Stimulated activated memory B cell treated with anti-CD40 and anti-IgM and Interleukin-4, amounts not matched to agents 10 μg/mL and 1 μg/mL and 100 μg/mL, for 72 hours (primary cell): ENCODE measurements around the gene MALAT1.
"Not testable (repeated sequence)": the region's sequence is repeated elsewhere in the genome, so short reads cannot be mapped to it uniquely, and the experiment has no call there.

Experiments used
- ATAC-seq: fragments of 150-1000 bp; cut with Tn5 transposase; 2 replicates; pipeline ENCODE4 v1.10.0; 2021
- H3K27ac Mint-ChIP-seq: one replicate; pipeline ENCODE4 v1.8.0; 2022; ENCODE audit warnings: mild to moderate bottlenecking, mixed read lengths
- H3K27me3 Mint-ChIP-seq: one replicate; pipeline ENCODE4 v1.8.0; 2022; ENCODE audit warnings: mixed read lengths
- H3K36me3 Mint-ChIP-seq: one replicate; pipeline ENCODE4 v1.8.0; 2022; ENCODE audit warnings: mixed read lengths
- H3K4me1 Mint-ChIP-seq: one replicate; pipeline ENCODE4 v1.8.0; 2022; ENCODE audit warnings: mixed read lengths
- H3K4me3 Mint-ChIP-seq: one replicate; pipeline ENCODE4 v1.8.0; 2022; ENCODE audit warnings: mild to moderate bottlenecking, moderate library complexity, mixed read lengths
- H3K9me3 Mint-ChIP-seq: one replicate; pipeline ENCODE4 v1.8.0; 2022; ENCODE audit warnings: mixed read lengths

MALAT1 gene

GRCh38 chr11:65501472-65502273 is 2.8 kb downstream of the MALAT1 start:
- H3K36me3 Mint-ChIP-seq: peaks cover 13% of the 10 kb centered on the region
- H3K4me3 Mint-ChIP-seq: no peak overlapping the region

GRCh38 chr11:65502274-65502554 is 3.4 kb downstream of the MALAT1 start:
- Mint-ChIP-seq H3K4me1 (peaks cover 43% of the 10 kb centered on the region), H3K27me3 (no peaks in the 10 kb centered on the region), H3K4me3 (no peak overlapping the region), H3K27ac (no peak overlapping the region), H3K36me3 (peaks cover 18% of the 10 kb centered on the region), H3K9me3 (no peaks in the 10 kb centered on the region)
- no peak for ATAC-seq

More at GRCh38 chr11:65501472-65502273, 2.8 kb downstream of the MALAT1 start:
- H3K27ac Mint-ChIP-seq: no peak overlapping the region
- no peak for ATAC-seq
- H3K27me3 Mint-ChIP-seq: no peaks in the 10 kb centered on the region
- H3K9me3 Mint-ChIP-seq: no peaks in the 10 kb centered on the region
- peaks cover 43% of the 10 kb centered on the region for H3K4me1 Mint-ChIP-seq

GRCh38 chr11:65502555-65503367 is 3.9 kb downstream of the MALAT1 start:
- peaks cover 18% of the 10 kb centered on the region for H3K36me3 Mint-ChIP-seq
- no peak for ATAC-seq
- no peaks in the 10 kb centered on the region for H3K27me3 Mint-ChIP-seq
- H3K9me3 Mint-ChIP-seq: no peaks in the 10 kb centered on the region
- H3K4me1 Mint-ChIP-seq: peaks cover 47% of the 10 kb centered on the region
- no peak overlapping the region for H3K4me3 Mint-ChIP-seq
- no peak overlapping the region for H3K27ac Mint-ChIP-seq

GRCh38 chr11:65503368-65503948 is 4.6 kb downstream of the MALAT1 start:
- Mint-ChIP-seq H3K4me3 (no peak overlapping the region), H3K36me3 (peaks cover 18% of the 10 kb centered on the region), H3K9me3 (no peaks in the 10 kb centered on the region), H3K4me1 (peaks cover 49% of the 10 kb centered on the region), H3K27ac (no peak overlapping the region), H3K27me3 (no peaks in the 10 kb centered on the region)
- no peak for ATAC-seq

GRCh38 chr11:65503949-65504673 is 5.3 kb downstream of the MALAT1 start:
- ATAC-seq: no peak
- no peaks in the 10 kb centered on the region for H3K9me3 Mint-ChIP-seq
- peaks cover 18% of the 10 kb centered on the region for H3K36me3 Mint-ChIP-seq
- no peaks in the 10 kb centered on the region for H3K27me3 Mint-ChIP-seq
- H3K4me1 Mint-ChIP-seq: peaks cover 49% of the 10 kb centered on the region
- H3K27ac Mint-ChIP-seq: no peak overlapping the region
- no peak overlapping the region for H3K4me3 Mint-ChIP-seq

GRCh38 chr11:65504674-65505465 is 6.0 kb downstream of the MALAT1 start:
- H3K36me3 Mint-ChIP-seq: peaks cover 18% of the 10 kb centered on the region
- H3K27ac Mint-ChIP-seq: no peak overlapping the region
- no peak for ATAC-seq
- H3K27me3 Mint-ChIP-seq: no peaks in the 10 kb centered on the region
- no peaks in the 10 kb centered on the region for H3K9me3 Mint-ChIP-seq
- H3K4me1 Mint-ChIP-seq: peaks cover 49% of the 10 kb centered on the region
- H3K4me3 Mint-ChIP-seq: no peak overlapping the region

- Mint-ChIP-seq H3K4me3 (no peak overlapping the region), H3K9me3 (no peaks in the 10 kb centered on the region), H3K27me3 (no peaks in the 10 kb centered on the region), H3K36me3 (peaks cover 18% of the 10 kb centered on the region), H3K4me1 (peaks cover 54% of the 10 kb centered on the region), H3K27ac (no peak overlapping the region)
- ATAC-seq: no peak
Observed at GRCh38 chr11:65505466-65506289, 6.8 kb downstream of the MALAT1 start.

- H3K4me3 Mint-ChIP-seq: no peak overlapping the region
- H3K9me3 Mint-ChIP-seq: no peaks in the 10 kb centered on the region
- no peaks in the 10 kb centered on the region for H3K27me3 Mint-ChIP-seq
- no peak overlapping the region for H3K27ac Mint-ChIP-seq
- peaks cover 56% of the 10 kb centered on the region for H3K4me1 Mint-ChIP-seq
- ATAC-seq: no peak
- H3K36me3 Mint-ChIP-seq: peaks cover 18% of the 10 kb centered on the region
Observed at GRCh38 chr11:65506290-65506771, 7.5 kb downstream of the MALAT1 start.

- ATAC-seq: peak; percentile 77
- H3K27me3 Mint-ChIP-seq: no peaks in the 10 kb centered on the region
- H3K36me3 Mint-ChIP-seq: peaks cover 18% of the 10 kb centered on the region
- no peak overlapping the region for H3K4me3 Mint-ChIP-seq
- no peak overlapping the region for H3K27ac Mint-ChIP-seq
- no peaks in the 10 kb centered on the region for H3K9me3 Mint-ChIP-seq
- peaks cover 56% of the 10 kb centered on the region for H3K4me1 Mint-ChIP-seq
Observed at GRCh38 chr11:65506772-65507505, 8.1 kb downstream of the MALAT1 start.

GRCh38 chr11:65512311-65512710 is 13.5 kb downstream of the MALAT1 start:
- not testable (repeated sequence) for ATAC-seq, H3K27me3 Mint-ChIP-seq, H3K36me3 Mint-ChIP-seq, H3K4me3 Mint-ChIP-seq, H3K9me3 Mint-ChIP-seq, H3K27ac Mint-ChIP-seq
- H3K4me1 Mint-ChIP-seq: peaks cover 24% of the 10 kb centered on the region

- Mint-ChIP-seq H3K4me1 (peaks cover 10% of the 10 kb centered on the region), H3K4me3 (no peak overlapping the region), H3K36me3 (no peaks in the 10 kb centered on the region), H3K27me3 (no peaks in the 10 kb centered on the region), H3K9me3 (no peaks in the 10 kb centered on the region), H3K27ac (peak overlapping the region; percentile 25)
- peak; percentile 78 for ATAC-seq
Observed at GRCh38 chr11:65516135-65516968, 17.5 kb downstream of the MALAT1 start.

- not testable (repeated sequence) for ATAC-seq
Observed at GRCh38 chr11:65518941-65519549, 20.2 kb downstream of the MALAT1 start.

More at GRCh38 chr11:65518941-65519549, 20.2 kb downstream of the MALAT1 start:
- H3K27ac Mint-ChIP-seq, H3K27me3 Mint-ChIP-seq, H3K9me3 Mint-ChIP-seq, H3K36me3 Mint-ChIP-seq, H3K4me3 Mint-ChIP-seq: not testable (repeated sequence)
- H3K4me1 Mint-ChIP-seq: peaks cover 36% of the 10 kb centered on the region
